CD4-positive, alpha-beta T cell treated with Interleukin-21 for 1 hour (primary cell): ENCODE data around the gene PIEZO2.

Experiments
- DNase-seq: peaks from one replicate; pipeline ENCODE4 v3.0.0-alpha.2; 2020

PIEZO2 gene

DNA sequence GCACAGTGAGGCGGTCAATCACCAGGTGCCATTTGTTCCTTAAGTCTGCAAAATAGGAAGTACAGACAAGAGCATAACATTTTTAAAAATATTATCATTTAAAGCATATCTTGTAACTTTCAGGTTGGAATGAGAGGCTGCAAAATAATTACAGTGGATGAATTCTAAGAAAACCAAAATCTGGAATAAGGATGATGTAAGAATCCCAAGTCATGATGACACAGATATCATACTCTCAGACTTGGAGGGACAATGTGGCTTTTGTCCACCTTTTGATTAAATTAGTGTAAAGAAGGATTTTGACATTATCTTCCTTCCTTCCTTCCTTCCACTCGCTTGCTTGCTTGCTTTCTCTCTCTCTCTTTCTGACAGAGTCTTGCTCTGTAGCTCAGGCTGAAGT, 379.1 kb downstream of the PIEZO2 start:
- DNase-seq, result no peak

DNA sequence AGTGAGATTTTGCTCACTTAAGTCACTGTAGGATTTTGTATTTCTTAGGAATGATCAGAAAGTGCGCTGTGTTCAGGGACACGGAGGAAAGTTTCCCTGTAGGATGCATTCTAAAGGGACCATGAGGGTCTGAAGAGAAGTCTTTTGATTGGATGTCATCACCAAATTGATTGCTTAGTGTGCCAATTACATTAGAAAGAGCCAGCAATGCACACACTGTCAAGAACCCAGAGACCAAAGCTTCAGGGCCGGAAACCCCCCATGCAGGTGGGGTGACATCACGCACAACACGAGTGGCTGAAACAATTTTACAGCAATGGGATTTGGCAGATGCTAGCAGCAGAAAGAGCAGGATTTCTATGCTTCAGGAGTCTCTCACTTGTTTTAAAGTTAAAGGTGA, 381.1 kb downstream of the PIEZO2 start:
- no peak for DNase-seq

DNA sequence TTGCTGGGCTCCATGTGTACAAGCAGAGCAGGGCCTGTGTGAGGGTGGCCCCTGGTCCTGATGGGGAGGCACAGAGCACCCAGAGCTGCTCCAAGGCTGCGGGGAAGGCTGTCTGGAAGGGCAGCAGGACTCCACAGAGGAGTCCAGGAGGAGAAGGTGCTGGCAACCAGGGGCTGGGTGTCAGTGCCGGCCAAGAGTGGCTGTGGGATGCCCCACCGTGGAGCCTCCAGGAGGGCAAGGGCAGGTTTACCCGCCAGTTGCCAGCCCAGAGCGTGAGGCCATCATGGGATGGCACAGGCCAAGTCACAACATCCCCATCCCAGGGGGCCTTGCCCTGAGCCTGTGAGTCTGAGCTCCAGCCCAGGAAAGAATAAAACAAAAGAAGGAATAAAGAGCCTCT, 381.7 kb downstream of the PIEZO2 start:
- no peak for DNase-seq

- DNase-seq, result no peak
Observed at GRCh38 chr18:10760986-10761385, 388.4 kb downstream of the PIEZO2 start.

GRCh38 chr18:10759241-10759640, 390.1 kb downstream of the PIEZO2 start:
- no peak for DNase-seq

GRCh38 chr18:10757946-10758345, 391.4 kb downstream of the PIEZO2 start:
- no peak for DNase-seq

GRCh38 chr18:10757349-10757748, 392.0 kb downstream of the PIEZO2 start:
- DNase-seq, result no peak

DNA sequence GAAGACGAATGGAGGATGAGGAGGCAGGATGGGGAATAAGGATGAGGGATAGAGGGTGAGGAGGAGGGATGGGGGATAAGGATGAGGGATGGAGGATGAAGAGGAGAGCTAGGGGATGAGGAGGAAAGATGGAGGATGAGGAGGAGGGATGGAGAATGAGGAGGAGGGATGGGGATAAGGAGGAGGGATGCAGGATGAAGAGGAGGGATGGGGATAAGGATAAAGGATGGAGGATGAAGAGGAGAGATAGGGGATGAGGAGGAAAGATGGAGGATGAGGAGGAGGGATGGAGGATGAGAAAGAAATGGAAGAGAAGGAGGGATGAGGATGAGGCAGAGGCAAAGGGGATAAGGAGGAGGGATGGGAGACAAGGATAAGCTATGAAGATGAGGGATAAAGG, 393.5 kb downstream of the PIEZO2 start:
- DNase-seq, result no peak

DNA sequence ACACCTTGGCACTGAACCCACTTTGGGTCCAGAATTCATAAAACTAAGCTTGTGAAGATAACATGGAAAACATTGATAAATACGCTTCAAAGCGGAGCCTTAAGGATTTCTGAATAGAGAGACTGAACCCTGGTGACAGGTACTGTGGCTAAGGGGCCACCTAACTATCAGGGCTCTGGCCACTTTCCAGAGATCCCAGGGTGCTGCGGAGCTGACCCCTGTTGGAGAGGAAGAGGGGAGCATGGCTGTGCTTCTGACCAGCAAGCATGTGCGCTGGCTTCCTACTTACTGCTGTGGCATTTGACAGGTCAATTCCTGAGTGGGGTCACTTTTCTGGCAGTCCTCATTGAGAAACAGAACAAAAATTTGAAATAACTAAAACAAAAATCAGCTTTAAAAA, 395.2 kb downstream of the PIEZO2 start:
- no peak for DNase-seq

GRCh38 chr18:10752382-10752781, 397.0 kb downstream of the PIEZO2 start:
- DNase-seq, result no peak

DNA sequence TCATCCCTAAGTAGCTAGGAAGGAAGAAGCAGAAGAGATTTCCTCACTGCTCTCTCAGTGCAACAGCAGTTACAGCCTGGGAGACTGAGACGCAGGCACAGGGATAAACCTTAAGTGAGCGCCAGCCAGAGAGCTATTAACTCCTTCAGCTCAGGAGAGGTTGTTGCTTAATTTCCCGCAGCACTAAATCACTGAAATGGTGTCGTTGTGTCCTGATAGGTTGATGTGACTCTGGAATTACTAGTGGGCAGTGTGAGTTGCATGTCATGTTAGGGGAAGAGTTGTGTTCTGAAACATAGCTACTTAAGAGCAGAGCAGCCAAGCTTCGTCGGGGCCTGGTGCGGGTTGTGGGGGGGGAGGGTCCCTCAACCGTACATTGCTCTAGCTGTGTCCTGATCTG, 397.7 kb downstream of the PIEZO2 start:
- no peak for DNase-seq

DNA sequence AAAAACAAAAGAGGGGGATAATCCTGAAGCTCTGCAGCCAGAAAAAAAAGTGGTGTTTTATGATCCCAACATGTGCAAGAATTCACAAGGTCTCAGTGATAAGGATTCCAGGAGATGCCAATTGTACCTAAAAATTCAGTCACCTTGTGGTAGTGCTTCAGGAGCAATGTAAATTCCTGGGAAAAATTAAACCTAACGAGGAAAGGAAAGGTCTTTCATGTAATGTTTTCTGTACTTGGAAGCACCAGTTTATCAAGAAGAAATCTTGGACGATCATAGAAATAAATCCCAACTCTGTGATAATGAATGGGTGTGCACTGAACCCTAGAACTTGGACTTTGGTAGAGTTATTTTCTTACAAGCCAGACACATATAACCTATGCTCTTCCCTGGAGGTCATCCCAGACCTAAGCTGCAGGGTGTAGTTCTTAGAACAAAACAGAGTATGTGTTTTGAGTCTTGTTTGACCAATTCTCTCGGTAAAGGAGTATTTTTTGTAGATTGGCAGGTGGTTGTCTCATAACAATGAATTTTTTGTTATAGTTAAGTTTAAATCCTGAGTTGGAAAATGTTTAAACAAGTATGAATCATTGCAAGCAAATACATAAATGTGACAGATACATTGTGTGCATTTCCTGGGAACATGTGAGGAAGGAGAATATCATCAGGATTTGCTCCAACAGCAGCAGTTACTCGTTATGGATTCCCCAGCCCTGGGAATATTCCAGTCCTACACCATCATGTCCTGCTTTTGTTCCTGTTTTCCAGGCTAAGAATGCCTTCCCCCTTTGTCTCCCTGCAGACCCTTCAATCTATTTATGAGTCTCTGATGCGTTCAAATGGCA, 399.0 kb downstream of the PIEZO2 start:
- no peak for DNase-seq

DNA sequence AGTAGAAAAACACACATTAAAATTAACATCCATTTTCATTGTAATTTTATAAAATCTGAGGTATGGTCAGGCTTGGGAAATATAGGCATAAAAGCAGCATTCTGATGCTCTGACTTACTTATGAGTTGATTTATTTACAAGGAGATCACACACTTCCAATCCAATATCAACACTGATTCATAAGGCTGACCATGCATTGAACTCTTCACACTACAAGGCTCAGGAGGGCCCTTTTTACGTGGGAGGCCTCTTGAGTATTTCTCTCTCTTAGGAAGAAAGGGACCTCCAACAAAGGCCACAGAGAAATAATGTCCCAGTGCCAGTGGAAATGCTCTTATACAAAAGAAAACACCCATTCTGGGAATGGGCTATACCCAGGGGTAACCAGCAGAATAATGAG, 400.7 kb downstream of the PIEZO2 start:
- DNase-seq, result no peak

- no peak for DNase-seq
Observed at GRCh38 chr18:10745971-10746370, 403.4 kb downstream of the PIEZO2 start.

DNA sequence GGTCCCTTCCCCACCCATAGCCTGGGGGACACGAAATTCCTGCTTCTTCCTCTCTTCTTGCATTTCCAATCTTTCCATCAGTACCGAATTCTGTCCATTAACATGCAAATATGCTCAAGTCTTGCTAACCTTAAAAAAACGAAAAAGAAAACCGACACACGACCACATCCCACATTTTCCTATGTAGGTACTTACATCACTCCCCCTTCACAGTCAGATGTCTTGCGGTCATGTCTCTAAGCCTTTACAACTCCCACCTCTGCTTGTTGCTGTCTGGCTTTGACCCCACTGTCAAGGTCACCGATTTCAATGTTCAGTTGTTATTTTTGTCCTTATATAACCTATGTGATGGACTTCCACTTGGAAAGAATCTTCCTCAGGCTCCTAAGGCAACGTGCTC, 404.1 kb downstream of the PIEZO2 start:
- DNase-seq, result no peak

DNA sequence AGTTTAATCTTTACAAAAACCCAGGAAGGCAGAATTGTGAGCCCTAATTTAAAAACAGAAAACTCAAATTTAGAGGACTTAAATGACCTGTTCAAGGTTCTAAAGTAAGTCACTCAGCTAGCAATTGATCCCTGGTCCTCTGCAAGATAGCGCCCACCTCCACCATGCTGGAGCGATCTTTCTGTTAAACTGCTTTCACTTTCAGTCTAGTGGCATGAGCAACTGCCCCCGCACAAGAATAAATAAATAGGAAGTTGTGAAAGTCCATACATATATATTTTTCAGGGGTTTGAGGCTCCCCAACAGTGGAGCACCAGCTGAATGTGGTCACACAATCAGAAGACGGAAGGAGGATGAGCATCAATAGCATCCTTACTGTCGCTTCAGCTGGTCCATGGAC, 405.6 kb downstream of the PIEZO2 start:
- no peak for DNase-seq

GRCh38 chr18:10739152-10739551, 410.2 kb downstream of the PIEZO2 start:
- DNase-seq, result no peak

GRCh38 chr18:10736984-10737383, 412.4 kb downstream of the PIEZO2 start:
- DNase-seq, result no peak

- no peak for DNase-seq
Observed at GRCh38 chr18:10732990-10733389, 416.4 kb downstream of the PIEZO2 start.

DNA sequence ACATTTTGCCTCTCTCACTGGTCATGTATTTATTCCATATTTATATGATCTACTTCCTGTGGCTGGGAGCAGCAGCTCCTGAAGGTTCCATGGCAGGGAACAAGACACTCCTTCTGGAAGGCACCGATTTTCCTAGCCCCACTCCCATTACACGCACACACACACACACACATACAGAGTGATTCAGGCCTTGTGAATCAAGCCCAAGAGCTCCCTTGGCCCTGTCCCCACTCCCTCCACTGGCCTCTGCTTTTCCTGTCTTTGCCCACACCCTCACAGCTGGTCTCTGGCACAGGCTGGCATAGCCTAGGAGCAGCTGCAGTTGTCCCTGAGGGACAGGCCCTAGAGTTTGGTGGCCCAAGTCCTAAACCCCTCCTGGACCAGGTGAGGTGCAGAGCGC, 421.9 kb downstream of the PIEZO2 start:
- DNase-seq, result no peak

- no peak for DNase-seq
Observed at GRCh38 chr18:10726198-10727068, 422.9 kb downstream of the PIEZO2 start.

DNA sequence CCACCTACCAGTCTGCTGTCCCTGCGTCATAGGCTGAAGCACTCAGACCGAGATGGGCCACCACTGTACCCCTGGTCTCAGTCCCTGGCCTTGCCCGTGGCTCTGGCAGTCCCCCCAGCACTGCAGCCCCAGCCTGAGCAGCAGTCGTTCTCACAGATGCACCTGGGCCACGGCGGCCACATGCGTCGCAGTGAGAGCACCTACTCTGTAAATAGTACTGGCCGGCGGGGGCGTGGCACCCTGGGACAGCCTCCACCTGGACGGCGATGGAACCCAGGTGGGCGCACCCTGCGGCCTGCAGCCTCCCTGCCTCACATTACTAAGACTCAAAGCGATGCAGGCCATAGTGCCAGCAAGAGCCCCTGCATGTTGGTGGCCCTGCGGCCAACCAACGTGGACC, 424.7 kb downstream of the PIEZO2 start:
- no peak for DNase-seq

GRCh38 chr18:10723496-10723895, 425.9 kb downstream of the PIEZO2 start:
- DNase-seq, result no peak

DNA sequence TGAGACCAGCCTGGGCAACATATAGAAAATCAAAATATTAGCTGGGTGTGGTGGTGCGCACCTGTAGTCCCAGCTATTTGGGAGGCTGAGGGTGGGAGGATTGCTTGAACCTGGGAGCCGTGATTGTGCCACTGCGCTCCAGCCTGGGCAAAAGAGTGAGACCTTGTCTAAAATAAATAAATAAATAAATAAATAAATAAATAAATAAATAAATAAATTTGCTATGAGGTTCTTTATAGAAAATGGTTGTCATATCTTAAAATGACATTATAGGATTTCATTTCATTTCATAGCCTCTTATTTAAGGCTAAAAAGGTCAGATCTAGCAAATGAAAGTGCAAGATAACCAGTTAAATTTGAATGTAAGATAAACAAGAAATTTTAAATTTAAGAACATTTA, 430.6 kb downstream of the PIEZO2 start:
- no peak for DNase-seq
